ENCODE data around the gene FARP1. TPM values are rescaled to one million over a fixed set of nuclear protein-coding genes. Genes with fewer than 3 reads are reported as not detected.
A peak's percentile ranks its signal among the peaks of the same experiment; 100 is the strongest.

Gene FARP1
- total and polyA plus RNA-seq, 2 of the 13 experiments (the other 11 are each of a cell fraction or from before 2014, with no cell fraction given), result 70.6 to 126 TPM

DNA sequence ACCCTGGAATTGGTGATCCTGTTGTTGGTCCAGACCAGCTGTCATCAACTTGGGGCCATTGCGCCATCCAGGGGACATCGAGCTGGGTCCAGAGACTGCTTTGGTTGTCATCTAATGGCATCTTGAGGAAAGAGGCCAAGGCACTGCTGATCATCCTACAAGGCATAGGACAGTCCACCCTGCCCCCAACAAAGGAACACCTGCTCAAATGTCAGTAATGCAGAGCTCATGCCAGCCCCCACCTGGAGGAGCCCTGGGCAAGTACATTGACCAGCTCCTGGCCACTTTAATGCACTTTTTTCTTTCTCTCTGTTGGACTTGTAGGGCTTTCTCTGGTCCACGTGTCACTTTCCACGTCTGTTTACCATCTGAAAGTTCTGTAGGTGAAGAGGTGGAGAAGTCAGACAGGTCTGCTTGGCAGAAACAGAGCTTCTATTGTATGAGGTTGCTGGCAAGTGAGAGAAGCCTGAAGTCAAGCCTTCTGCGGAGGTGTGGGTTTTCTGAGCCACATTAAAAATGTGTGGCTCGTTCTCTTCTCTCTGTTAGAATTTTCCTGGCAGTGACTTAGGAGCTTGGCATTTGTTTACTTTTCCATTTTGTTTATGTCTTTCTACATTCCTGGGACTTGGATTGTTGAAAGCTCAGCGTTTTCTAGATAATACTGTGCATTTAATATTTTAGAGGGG lies 158.2 kb downstream of the FARP1 start:
- H3K27me3 ChIP-seq (ENCODE audit: control insufficient read depth in 1 of 2, insufficient read depth in 2 of 2, low read length in 2 of 2), result no peaks in the 10 kb centered on the region
- H3K79me2 ChIP-seq (ENCODE audit: insufficient read depth, low read length), result peaks cover 98% of the 10 kb centered on the region
- peaks cover 2 to 12% of the 10 kb centered on the region in 2 experiments; a peak in 4 of 5 replicates for H3K36me3 ChIP-seq (replicated peaks in 1 of 2; ENCODE audit: control insufficient read depth in 1 of 2, insufficient read depth in 2 of 2, low read length in 2 of 2)
- H4K20me1 ChIP-seq (ENCODE audit: insufficient read depth, low read length), result peaks cover 14% of the 10 kb centered on the region; the same call in 1 of the 2 replicates
- ATAC-seq, result peak; percentile 90
- peaks cover 97% of the 10 kb centered on the region for H3K4me1 ChIP-seq (ENCODE audit: insufficient read depth, low read length)
- no peaks in the 10 kb centered on the region for H3K9me3 ChIP-seq (ENCODE audit: low read length)
- peak overlapping the region; percentile 80 for H3K27ac ChIP-seq (ENCODE audit: extremely low read length, insufficient read depth, low read length)
- BruUV-seq (replicated peaks), result no TSS peak
- in situ Hi-C loops (cut with HindIII; ENCODE audit: extremely low pct_ligation_motif_present, low pct_unique_long_range_greater_than_20kb) (no loop called here), intact Hi-C loops (cut with micrococcal nuclease; ENCODE audit: unreplicated experiment) (loop anchor here (1.0 to 2.0 kb wide), 4 partner anchors 8 to 156 kb away; no protein-coding TSS in a partner anchor)
- H3K9ac ChIP-seq (ENCODE audit: insufficient read depth, low read depth, low read length), result peak overlapping the region; percentile 20
- ChIA-PET CTCF (ENCODE audit: low intra/inter-chr PET ratio, low total read pairs) (no interaction called here), POLR2A (interaction anchor here (0.6 to 2.2 kb wide), 10 partner anchors 9 to 159 kb away, joined by 3 to 21 read pairs (median 6); no protein-coding TSS in a partner anchor)
- H2AFZ ChIP-seq (ENCODE audit: low read length), result no peak overlapping the region
- DNase-seq (ENCODE audit: low spot score), result peak; percentile 96
- 11% methylated on average over 7 of the region's 7 CpGs for WGBS (ENCODE audit: low lambda C conversion rate)
- H3K4me2 ChIP-seq (ENCODE audit: low read depth, low read length), result peak overlapping the region; percentile 70
- FAIRE-seq, result peak; percentile 79
- peak overlapping the region in 1 of 3 experiments; percentile 30; a peak in 1 of 6 replicates for H3K4me3 ChIP-seq (replicated peaks in 1 of 3; ENCODE audit: insufficient read depth in 1 of 3, low read depth in 2 of 3, low read length in 3 of 3)
- TF ChIP-seq YEATS2 (CRISPR knock-in tag; IDR thresholded peaks at IDR 0.05; ENCODE audit: borderline replicate concordance) (peak; percentile 46; the same call in 1 of the 2 replicates), ZNF510 (CRISPR knock-in tag; IDR thresholded peaks at IDR 0.05; ENCODE audit: low read depth) (no peak), ZNF264 (CRISPR knock-in tag; IDR thresholded peaks at IDR 0.05) (no peak), GATAD1 (CRISPR knock-in tag; IDR thresholded peaks at IDR 0.05) (0 out of 2 replicates have a peak, but pooled peaks have one; percentile 59), ZNF253 (CRISPR knock-in tag; IDR thresholded peaks at IDR 0.05; ENCODE audit: borderline replicate concordance) (no peak), ZNF616 (CRISPR knock-in tag; IDR thresholded peaks at IDR 0.05; ENCODE audit: low read depth) (no peak), ZNF460 (CRISPR knock-in tag; IDR thresholded peaks at IDR 0.05; ENCODE audit: borderline replicate concordance) (no peak), TBX2 (CRISPR knock-in tag; IDR thresholded peaks at IDR 0.05; ENCODE audit: borderline replicate concordance) (peak; percentile 77; the same call in 1 of the 2 replicates), ZNF34 (CRISPR knock-in tag; IDR thresholded peaks at IDR 0.05; ENCODE audit: borderline replicate concordance) (no peak), KDM5B (CRISPR knock-in tag; IDR thresholded peaks at IDR 0.05; ENCODE audit: borderline replicate concordance) (no peak)
- TF ChIP-seq, protein P1, sequence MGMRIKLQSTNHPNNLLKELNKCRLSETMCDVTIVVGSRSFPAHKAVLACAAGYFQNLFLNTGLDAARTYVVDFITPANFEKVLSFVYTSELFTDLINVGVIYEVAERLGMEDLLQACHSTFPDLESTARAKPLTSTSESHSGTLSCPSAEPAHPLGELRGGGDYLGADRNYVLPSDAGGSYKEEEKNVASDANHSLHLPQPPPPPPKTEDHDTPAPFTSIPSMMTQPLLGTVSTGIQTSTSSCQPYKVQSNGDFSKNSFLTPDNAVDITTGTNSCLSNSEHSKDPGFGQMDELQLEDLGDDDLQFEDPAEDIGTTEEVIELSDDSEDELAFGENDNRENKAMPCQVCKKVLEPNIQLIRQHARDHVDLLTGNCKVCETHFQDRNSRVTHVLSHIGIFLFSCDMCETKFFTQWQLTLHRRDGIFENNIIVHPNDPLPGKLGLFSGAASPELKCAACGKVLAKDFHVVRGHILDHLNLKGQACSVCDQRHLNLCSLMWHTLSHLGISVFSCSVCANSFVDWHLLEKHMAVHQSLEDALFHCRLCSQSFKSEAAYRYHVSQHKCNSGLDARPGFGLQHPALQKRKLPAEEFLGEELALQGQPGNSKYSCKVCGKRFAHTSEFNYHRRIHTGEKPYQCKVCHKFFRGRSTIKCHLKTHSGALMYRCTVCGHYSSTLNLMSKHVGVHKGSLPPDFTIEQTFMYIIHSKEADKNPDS (CRISPR knock-in tag; IDR thresholded peaks at IDR 0.05), result no peak
- TF ChIP-seq, protein P2, sequence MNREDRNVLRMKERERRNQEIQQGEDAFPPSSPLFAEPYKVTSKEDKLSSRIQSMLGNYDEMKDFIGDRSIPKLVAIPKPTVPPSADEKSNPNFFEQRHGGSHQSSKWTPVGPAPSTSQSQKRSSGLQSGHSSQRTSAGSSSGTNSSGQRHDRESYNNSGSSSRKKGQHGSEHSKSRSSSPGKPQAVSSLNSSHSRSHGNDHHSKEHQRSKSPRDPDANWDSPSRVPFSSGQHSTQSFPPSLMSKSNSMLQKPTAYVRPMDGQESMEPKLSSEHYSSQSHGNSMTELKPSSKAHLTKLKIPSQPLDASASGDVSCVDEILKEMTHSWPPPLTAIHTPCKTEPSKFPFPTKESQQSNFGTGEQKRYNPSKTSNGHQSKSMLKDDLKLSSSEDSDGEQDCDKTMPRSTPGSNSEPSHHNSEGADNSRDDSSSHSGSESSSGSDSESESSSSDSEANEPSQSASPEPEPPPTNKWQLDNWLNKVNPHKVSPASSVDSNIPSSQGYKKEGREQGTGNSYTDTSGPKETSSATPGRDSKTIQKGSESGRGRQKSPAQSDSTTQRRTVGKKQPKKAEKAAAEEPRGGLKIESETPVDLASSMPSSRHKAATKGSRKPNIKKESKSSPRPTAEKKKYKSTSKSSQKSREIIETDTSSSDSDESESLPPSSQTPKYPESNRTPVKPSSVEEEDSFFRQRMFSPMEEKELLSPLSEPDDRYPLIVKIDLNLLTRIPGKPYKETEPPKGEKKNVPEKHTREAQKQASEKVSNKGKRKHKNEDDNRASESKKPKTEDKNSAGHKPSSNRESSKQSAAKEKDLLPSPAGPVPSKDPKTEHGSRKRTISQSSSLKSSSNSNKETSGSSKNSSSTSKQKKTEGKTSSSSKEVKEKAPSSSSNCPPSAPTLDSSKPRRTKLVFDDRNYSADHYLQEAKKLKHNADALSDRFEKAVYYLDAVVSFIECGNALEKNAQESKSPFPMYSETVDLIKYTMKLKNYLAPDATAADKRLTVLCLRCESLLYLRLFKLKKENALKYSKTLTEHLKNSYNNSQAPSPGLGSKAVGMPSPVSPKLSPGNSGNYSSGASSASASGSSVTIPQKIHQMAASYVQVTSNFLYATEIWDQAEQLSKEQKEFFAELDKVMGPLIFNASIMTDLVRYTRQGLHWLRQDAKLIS (CRISPR knock-in tag; IDR thresholded peaks at IDR 0.05), result no peak
- TF ChIP-seq, protein P3, sequence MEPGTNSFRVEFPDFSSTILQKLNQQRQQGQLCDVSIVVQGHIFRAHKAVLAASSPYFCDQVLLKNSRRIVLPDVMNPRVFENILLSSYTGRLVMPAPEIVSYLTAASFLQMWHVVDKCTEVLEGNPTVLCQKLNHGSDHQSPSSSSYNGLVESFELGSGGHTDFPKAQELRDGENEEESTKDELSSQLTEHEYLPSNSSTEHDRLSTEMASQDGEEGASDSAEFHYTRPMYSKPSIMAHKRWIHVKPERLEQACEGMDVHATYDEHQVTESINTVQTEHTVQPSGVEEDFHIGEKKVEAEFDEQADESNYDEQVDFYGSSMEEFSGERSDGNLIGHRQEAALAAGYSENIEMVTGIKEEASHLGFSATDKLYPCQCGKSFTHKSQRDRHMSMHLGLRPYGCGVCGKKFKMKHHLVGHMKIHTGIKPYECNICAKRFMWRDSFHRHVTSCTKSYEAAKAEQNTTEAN (CRISPR knock-in tag; conservative IDR thresholded peaks at IDR 0.05), result no peak
- TF ChIP-seq, protein P4, sequence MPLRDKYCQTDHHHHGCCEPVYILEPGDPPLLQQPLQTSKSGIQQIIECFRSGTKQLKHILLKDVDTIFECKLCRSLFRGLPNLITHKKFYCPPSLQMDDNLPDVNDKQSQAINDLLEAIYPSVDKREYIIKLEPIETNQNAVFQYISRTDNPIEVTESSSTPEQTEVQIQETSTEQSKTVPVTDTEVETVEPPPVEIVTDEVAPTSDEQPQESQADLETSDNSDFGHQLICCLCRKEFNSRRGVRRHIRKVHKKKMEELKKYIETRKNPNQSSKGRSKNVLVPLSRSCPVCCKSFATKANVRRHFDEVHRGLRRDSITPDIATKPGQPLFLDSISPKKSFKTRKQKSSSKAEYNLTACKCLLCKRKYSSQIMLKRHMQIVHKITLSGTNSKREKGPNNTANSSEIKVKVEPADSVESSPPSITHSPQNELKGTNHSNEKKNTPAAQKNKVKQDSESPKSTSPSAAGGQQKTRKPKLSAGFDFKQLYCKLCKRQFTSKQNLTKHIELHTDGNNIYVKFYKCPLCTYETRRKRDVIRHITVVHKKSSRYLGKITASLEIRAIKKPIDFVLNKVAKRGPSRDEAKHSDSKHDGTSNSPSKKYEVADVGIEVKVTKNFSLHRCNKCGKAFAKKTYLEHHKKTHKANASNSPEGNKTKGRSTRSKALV (CRISPR knock-in tag; IDR thresholded peaks at IDR 0.05), result no peak

All from HepG2 (cell line).